Measurements from ENCODE around the gene SPATA6L. TPM values are rescaled to one million over a fixed set of nuclear protein-coding genes. Genes with fewer than 3 reads are reported as not detected.

Gene SPATA6L
- total RNA-seq, 1 experiment from 2014 or later, result 2.4 TPM

- no peak overlapping the region for H3K4me3 Mint-ChIP-seq (ENCODE audit: unreplicated experiment)
- ChIA-PET POLR2A (no interaction called here), CTCF (no interaction called here)
- intact Hi-C loops (cut with micrococcal nuclease; ENCODE audit: unreplicated experiment), result no loop called here
- Histone ChIP-seq H3K4me1 (no peaks in the 10 kb centered on the region; the same call in 1 of the 2 replicates), H3K9me3 (no peaks in the 10 kb centered on the region), H3K27me3 (replicated peaks; ENCODE audit: control insufficient read depth, insufficient read depth, low read length) (no peaks in the 10 kb centered on the region), H3K36me3 (ENCODE audit: control insufficient read depth, insufficient read depth, low read length) (no peaks in the 10 kb centered on the region), H3K4me3 (ENCODE audit: low read depth, low read length) (no peak overlapping the region)
- peaks cover 3% of the 10 kb centered on the region for H3K27me3 Mint-ChIP-seq (ENCODE audit: insufficient read depth, unreplicated experiment)
- no peaks in the 10 kb centered on the region for H3K36me3 Mint-ChIP-seq (ENCODE audit: insufficient read depth, unreplicated experiment)
- no peak overlapping the region for H3K27ac Mint-ChIP-seq (ENCODE audit: unreplicated experiment)
- no peak for TF ChIP-seq CTCF (IDR thresholded peaks at IDR 0.05; ENCODE audit: insufficient read depth in 1 of 2, low read depth in 1 of 2, low read length in 1 of 2, severe bottlenecking in 1 of 2, unreplicated experiment in 1 of 2)
- H3K4me1 Mint-ChIP-seq (ENCODE audit: low read depth, unreplicated experiment), result no peaks in the 10 kb centered on the region
- H3K9me3 Mint-ChIP-seq (ENCODE audit: unreplicated experiment), result no peaks in the 10 kb centered on the region
- DNase-seq, result no peak
- no TSS peak for BruUV-seq (replicated peaks)
Measured at GRCh38 chr9:4592886-4593285, 73.4 kb downstream of the SPATA6L start.

GRCh38 chr9:4592295-4592694 is 74.0 kb downstream of the SPATA6L start:
- Histone ChIP-seq H3K4me1 (no peaks in the 10 kb centered on the region; the same call in 1 of the 2 replicates), H3K4me3 (ENCODE audit: low read depth, low read length) (no peak overlapping the region), H3K36me3 (ENCODE audit: control insufficient read depth, insufficient read depth, low read length) (no peaks in the 10 kb centered on the region), H3K27me3 (replicated peaks; ENCODE audit: control insufficient read depth, insufficient read depth, low read length) (no peaks in the 10 kb centered on the region), H3K9me3 (no peaks in the 10 kb centered on the region)
- H3K27ac Mint-ChIP-seq (ENCODE audit: unreplicated experiment), result no peak overlapping the region
- H3K4me1 Mint-ChIP-seq (ENCODE audit: low read depth, unreplicated experiment), result no peaks in the 10 kb centered on the region
- H3K4me3 Mint-ChIP-seq (ENCODE audit: unreplicated experiment), result no peak overlapping the region
- no peaks in the 10 kb centered on the region for H3K36me3 Mint-ChIP-seq (ENCODE audit: insufficient read depth, unreplicated experiment)
- peaks cover 3% of the 10 kb centered on the region for H3K27me3 Mint-ChIP-seq (ENCODE audit: insufficient read depth, unreplicated experiment)
- no peak for TF ChIP-seq CTCF (IDR thresholded peaks at IDR 0.05; ENCODE audit: insufficient read depth in 1 of 2, low read depth in 1 of 2, low read length in 1 of 2, severe bottlenecking in 1 of 2, unreplicated experiment in 1 of 2)
- POLR2A ChIA-PET, result no interaction called here
- no peak for DNase-seq
- CTCF ChIA-PET, result no interaction called here
- BruUV-seq (replicated peaks), result no TSS peak
- H3K9me3 Mint-ChIP-seq (ENCODE audit: unreplicated experiment), result no peaks in the 10 kb centered on the region
- intact Hi-C loops (cut with micrococcal nuclease; ENCODE audit: unreplicated experiment), result no loop called here

GRCh38 chr9:4591123-4591500 is 75.2 kb downstream of the SPATA6L start:
- no peaks in the 10 kb centered on the region; the same call in 1 of the 2 replicates for H3K4me1 ChIP-seq
- no peaks in the 10 kb centered on the region for H3K36me3 Mint-ChIP-seq (ENCODE audit: insufficient read depth, unreplicated experiment)
- no peak overlapping the region for H3K27ac Mint-ChIP-seq (ENCODE audit: unreplicated experiment)
- BruUV-seq (replicated peaks), result no TSS peak
- H3K9me3 ChIP-seq, result no peaks in the 10 kb centered on the region
- DNase-seq, result no peak
- H3K9me3 Mint-ChIP-seq (ENCODE audit: unreplicated experiment), result no peaks in the 10 kb centered on the region
- H3K4me3 Mint-ChIP-seq (ENCODE audit: unreplicated experiment), result no peak overlapping the region
- intact Hi-C loops (cut with micrococcal nuclease; ENCODE audit: unreplicated experiment), result no loop called here
- no peak for TF ChIP-seq CTCF (IDR thresholded peaks at IDR 0.05; ENCODE audit: insufficient read depth in 1 of 2, low read depth in 1 of 2, low read length in 1 of 2, severe bottlenecking in 1 of 2, unreplicated experiment in 1 of 2)
- ChIA-PET CTCF (interaction anchor here (1.0 kb wide), 1 partner anchor 13 kb away, joined by 3 read pairs; no protein-coding TSS in a partner anchor), POLR2A (no interaction called here)
- H3K4me1 Mint-ChIP-seq (ENCODE audit: low read depth, unreplicated experiment), result no peaks in the 10 kb centered on the region
- H3K27me3 ChIP-seq (replicated peaks; ENCODE audit: control insufficient read depth, insufficient read depth, low read length), result no peaks in the 10 kb centered on the region
- H3K36me3 ChIP-seq (ENCODE audit: control insufficient read depth, insufficient read depth, low read length), result no peaks in the 10 kb centered on the region
- peaks cover 3% of the 10 kb centered on the region for H3K27me3 Mint-ChIP-seq (ENCODE audit: insufficient read depth, unreplicated experiment)
- H3K4me3 ChIP-seq (ENCODE audit: low read depth, low read length), result no peak overlapping the region

Measured in Caco-2 (cell line).